ENCODE measurements around the gene LYRM2.

Gene LYRM2

DNA sequence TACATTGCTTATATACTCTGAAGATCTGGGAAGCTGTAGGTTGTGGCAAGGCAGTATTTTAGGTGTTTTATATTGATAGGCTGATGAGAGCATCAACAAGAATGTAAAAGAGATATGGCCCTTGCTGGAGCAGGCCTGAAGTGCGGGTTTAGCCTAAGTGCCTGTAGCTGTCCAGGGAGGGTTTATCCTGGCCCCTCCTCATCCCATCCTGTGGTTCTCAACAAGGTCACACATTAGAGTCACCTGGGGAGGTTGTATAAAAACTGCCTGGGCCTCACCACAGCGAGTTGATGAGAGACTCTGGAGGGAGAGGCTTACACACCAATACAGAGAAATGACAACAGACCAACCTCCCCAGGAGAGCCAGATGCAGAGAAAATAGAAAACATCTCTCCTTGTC, 48.4 kb downstream of the LYRM2 start:
- no peak for DNase-seq

DNA sequence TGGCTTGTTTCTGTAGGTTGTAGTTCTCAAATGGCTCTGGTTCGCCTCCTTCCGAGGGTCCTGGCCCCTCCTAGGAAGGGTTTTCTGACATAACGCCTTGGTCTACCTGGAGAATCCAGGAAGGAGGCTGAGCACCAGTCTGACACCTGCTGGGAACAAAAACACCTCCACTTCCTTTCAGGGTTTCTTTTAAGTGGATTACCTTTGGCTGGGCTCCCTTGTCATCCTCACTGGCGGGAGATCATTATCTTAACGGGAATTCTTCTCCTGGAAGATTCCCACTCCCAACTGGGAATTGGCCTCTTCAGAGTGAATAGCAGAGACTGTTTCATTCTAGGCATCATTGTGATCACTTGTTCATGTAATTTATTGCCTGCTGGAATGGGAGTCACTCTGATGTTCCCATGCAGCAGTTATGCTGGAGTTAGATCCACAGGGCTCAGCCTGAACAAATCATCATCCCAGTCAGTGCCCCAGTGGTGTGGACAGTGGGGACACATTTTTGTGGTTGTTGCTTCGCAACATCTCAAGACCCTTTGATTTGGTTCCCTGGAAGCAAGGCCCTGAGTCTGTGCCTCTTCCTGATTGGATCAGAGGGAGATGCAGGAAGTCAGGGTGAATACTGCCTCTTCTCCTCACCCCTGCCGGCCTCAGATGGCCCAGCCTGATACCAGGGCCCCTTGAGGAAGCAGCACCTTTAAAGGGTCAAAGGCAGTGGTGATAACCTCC, 49.1 kb downstream of the LYRM2 start:
- no peak for DNase-seq

DNA sequence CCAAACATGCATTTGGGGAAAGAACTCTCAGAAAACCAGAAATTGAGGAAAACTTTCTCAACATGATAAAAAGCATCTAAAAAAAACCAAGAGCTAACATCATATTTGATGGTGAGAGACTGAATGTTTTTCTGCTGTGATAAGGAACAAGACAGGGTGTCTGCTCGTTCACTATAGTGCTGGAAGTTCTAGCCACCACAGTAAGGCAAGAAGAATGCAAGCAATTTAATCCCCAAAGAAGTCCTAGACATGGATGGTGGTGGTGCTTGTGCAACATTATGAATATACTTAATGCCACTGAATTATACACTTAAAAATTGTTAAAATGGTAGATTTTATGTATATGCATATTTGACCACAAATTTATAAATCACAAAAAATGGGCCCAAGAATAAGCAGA, 53.4 kb downstream of the LYRM2 start:
- no peak for DNase-seq

DNA sequence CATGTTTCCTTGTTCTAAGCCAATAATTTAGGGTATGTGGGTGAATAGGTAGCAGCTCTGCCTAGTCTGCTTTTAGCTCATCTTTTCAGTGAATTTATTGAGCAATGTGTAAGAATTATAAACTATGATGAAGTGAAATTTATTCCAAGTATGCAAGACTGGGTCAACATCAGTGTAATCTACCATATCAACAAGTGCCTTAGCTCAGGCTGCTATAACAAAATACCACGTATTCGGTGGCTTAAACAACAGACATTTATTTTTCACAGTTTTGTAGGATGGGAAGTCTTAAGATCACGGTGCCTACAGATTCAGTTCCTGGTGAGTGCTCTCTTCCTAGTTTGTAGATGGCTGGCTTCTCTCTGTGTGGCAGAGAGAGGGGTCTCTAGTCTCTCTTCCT, 54.0 kb downstream of the LYRM2 start:
- DNase-seq: no peak

DNA sequence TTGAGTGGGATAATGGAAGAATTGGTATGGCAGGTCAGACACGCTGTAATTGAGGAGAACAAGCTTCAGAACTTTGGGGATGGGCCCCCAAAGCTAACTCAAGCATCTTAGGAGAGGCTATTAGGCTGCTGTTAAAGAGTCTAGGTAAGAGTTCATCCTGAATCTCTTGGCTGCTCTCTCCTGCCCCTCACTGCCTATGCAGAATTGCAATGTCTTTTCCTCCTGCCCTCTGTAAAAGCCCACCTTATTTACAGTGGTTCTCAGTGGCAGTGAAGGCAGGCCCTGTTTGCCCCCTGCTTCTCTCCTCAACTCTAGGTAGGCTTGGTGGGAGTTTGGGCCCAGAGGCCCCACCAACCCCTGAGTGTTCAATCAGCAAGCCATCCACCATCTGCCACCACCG, 55.0 kb downstream of the LYRM2 start:
- no peak for DNase-seq

DNA sequence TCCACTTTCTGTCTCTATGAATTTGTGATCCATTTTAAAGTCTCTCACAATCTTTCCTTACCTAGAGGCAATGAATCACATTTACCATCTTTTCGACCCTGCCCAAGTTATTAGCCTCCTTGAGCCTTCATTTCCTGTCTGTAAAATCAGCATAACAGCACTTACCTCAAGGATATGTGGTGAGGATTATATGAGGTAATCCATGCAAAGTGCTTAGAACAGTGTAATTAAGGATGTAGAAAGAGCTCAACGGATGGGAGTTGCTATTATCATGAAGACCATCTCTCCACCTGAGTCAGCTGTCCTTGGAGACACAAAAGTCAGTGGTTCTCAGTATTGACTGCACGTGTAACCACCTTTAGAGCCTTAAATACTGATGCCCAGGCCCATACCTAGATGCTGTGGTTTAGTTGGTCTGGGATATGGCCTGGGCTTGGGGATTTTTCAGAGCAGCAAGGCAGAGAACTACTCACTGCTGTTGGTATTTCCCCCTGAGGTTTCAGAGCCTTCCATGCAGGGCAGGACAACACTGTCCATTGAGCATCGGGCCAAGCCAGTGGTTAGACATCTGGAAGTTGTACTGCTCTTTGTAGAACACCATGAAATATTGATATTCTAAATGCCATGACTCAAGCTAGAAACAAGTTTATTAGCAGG, 55.8 kb downstream of the LYRM2 start:
- no peak for DNase-seq

DNA sequence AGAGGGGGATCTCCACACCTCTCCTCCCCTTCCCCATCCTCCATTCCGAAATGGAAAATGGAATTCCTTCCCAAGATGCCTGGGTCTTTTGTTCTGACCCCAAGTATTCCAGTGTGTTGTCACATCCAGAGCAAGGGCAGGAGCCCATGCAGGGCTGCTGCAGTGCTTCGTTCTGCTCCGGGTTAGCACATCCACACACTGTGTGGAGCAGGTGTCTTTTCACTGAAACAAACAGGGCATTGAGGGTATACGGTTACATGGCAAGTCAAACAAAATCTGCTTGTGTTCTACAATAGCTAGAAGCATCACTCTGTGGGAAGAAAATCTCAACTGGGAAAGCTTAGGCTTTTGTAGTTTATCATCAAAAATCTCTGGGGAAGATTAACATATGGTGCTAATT, 56.9 kb downstream of the LYRM2 start:
- DNase-seq: no peak

DNA sequence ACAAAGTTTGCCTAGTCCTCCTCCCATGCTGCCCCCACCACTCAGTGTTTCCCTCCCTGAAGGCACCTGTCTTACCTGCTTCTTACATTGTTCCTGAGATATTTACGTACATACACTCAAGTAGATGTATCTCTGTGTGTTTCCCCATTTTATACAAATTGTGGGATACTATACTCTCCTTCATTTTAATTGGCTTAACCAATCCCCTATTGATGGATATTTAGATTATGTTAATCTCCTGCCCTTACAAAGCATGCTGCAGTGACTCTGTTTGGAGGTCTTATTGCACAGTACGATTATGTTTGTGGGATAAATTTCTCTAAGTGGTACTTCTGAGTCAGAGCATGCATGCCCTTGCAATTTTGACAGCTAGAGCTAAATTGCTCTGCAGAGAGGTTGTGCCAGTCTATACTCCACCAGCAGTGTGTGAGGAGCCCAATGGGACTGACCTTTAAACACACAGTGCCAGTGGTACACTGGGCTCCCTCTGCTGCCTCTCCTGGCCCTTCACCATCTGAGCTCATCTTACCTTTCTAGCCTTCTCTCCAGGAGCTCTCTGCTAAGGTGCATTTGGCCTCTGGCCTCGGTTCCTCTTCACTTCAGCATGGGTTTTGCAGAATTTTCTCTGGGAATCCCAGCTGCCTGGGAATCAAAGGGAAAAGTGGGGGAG, 57.4 kb downstream of the LYRM2 start:
- DNase-seq: no peak

DNA sequence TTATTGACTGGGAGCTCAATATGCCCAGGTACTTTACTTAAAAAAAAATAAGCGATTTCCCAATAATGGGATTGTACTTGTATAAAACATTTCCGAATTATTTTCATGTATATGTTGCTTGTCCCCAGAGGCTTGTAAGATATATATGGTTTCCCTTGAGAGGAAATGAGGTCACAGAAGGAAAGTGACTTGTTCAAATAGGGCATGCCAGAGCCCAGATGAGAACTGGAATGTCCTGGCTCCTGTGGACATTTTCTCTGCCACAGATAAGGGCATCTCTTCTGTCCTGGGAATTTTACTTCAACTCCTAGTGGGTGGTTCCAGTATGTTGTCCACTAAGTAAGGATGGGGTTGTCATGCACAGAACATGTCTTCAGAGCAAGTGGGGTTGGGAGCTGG, 63.0 kb downstream of the LYRM2 start:
- DNase-seq: no peak

DNA sequence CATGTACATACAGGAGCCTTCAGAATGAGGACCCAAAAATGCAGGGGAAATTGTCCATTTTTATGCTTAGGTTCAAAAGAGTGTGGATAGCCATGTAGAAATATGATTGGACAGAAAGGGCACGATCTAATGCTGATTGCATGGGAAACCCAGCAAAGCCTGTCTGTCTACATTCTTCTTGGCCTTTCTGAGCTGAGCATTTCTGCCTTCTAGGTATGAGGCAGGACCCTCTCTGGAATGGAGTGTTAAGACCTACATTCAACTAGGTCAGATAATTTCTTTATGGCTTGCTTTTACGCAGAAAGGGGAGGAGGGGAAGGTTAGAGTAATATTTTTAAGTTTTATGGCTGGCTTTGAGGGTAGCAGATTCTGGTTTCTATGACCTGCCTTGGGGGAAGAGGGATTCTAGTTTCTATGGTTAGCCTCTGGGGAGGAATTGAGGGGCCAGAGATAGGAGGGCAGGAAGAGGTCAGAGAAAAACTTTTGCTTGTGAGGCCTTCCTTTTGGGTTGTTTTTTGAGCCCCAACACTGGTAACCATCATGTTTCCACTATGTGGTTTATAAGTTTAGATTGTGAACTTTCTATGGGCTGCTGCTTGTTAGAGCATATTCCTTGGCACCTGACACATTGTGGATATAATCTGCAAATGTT, 63.5 kb downstream of the LYRM2 start:
- no peak for DNase-seq

DNA sequence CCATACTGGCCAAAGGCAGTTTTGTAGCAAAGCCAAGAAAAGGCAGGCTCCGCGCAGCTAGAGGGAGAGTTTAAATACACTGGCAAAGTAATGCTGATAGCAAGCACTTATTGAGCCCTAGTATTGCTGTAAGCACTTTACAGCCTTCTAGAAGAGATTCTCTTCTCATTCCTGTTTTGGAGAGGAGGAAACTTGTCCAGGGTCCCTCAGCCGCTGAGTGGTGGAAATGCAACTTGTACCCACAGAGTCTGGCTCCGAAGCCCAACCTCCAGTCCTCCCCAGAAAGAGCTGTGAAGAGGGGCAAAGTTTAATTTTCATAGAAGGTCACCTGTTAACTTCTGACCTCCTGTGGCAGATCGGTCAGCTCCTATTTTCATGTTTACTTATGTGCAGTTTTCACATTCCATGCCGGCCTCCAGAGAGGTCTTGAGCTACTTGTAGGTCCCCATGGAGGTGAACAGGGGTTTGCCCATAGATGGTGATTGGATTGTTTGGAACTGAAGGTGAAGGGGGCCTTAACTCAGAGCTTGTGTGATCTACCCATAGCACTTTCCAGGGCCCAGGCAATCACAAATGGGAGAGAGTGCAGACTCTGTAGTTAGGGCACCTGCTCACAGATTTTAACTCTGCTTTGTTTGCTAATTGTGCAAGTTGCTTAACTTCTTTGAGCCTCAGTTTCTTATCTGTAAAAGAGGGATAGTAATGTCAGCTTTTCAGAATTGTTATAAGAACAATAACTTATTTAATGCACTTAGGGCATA, 70.7 kb downstream of the LYRM2 start:
- DNase-seq: no peak

DNA sequence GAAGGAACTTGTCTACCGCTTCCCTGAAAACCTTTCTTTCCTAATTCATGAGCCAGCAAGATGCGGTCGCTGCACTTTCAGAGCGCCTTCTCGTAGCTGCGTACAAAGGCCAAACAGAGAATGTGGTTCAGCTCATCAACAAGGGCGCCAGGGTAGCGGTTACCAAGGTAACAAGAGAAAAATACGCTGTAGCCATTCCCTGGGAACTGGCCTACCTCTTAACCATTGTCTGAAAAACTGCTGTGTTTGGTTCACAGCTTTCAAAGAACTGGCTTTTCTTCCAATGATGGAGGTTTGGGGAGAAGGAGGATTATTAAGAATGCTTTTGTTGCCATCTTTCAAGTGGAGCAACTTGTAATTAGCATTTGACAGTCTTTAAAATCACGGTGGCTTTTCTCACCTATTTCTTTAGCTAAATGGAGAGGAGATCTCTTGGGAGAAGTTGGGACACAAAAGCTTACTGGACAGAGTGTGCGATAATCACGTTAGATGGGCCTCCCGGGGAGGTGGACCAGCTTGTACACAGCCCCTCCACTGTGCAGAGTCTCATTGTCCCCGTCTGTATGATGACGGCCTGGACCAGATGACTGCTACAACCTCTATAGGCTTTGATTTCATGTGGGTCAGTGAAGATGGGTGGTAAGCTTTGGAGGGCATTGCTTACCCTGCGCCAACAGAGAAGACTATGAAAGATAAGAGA, 71.5 kb downstream of the LYRM2 start:
- no peak for DNase-seq

DNA sequence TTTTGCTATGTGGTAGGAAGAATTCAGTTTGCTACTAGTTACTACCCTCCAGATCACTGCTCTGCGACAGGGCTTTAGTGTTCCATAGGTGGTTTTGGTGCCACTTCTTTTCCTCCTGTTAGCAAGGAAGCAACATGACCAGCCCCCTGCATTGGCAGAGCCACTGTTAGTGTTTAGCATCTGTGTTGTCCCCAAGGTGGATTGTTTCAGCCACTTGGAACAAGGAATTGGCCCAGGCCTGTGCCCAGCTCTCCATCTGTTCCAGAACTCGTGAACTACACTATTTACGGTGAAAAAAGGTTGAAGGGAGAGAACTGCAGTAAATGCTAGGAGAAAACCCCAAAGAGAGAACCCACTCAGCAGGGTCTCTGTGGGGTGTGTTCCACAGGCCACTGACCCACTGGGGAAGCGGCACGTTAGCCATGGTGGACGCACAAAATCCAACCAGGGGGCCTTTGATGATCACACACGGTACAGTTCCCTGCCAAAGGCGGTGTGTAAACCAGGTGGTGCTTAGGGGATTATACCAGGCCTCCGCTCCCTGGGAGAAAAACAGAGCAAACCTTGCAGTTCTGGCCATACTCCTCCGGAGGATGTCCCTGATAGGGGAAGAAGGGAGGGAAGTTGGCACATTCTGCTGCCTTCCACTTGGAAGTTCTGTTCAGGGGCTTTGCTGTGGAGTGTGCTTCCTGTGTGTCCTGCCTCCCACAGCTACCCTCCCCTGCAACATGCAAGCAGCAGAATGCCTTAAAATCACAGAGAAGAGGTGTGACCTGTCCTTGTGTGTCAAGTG, 72.3 kb downstream of the LYRM2 start:
- DNase-seq: no peak

DNA sequence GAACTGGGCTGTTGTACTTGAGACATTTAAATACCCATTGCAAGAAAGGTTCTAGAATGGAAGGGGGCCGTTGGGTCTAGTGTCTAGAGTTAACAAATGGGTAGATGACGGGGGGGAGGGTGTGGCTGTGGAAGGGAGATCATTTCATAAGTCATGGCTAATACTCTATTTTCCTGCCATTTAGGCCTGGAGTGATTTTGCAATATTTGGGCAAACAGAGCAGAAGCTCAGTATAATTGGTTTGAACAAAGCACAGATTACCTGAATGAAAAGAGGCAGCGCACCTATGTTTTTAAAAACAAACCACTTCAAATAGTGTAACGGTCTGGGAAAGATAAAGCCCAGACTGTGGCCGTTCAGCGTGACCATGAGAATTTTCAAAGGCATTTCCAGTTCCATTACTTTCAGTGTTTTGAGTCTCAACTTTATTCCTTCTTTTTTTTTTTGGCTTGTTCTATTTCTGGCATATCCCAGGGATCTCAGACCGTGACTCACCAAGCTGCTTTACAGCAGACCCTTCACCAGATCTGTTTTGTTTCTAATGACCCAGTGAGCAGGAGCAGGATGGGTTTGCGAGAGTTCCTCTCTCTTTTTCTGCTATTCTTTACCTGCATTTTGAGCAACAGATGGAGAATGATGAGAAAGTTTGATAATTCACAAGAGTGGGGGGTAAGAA, 73.7 kb downstream of the LYRM2 start:
- DNase-seq: no peak

DNA sequence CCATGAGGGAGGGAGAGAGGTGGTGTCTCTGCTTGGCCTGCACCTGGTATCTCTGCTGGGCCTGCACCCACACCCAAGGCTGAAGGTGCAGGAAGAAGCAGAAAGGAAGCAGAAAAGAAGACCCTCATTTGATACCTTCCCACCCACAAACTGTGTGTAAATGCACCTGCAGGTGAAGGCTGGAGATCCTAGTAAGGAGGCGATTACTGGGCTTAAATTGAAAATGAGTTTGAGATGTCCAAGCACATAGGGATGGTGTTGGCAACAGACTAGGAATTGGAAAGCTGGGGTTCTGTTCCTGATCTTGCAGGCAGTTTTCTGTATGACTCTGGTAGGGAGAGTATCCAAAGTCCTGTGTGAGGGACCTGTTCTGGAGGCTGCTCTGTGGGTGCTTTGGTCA, 74.7 kb downstream of the LYRM2 start:
- no peak for DNase-seq

DNA sequence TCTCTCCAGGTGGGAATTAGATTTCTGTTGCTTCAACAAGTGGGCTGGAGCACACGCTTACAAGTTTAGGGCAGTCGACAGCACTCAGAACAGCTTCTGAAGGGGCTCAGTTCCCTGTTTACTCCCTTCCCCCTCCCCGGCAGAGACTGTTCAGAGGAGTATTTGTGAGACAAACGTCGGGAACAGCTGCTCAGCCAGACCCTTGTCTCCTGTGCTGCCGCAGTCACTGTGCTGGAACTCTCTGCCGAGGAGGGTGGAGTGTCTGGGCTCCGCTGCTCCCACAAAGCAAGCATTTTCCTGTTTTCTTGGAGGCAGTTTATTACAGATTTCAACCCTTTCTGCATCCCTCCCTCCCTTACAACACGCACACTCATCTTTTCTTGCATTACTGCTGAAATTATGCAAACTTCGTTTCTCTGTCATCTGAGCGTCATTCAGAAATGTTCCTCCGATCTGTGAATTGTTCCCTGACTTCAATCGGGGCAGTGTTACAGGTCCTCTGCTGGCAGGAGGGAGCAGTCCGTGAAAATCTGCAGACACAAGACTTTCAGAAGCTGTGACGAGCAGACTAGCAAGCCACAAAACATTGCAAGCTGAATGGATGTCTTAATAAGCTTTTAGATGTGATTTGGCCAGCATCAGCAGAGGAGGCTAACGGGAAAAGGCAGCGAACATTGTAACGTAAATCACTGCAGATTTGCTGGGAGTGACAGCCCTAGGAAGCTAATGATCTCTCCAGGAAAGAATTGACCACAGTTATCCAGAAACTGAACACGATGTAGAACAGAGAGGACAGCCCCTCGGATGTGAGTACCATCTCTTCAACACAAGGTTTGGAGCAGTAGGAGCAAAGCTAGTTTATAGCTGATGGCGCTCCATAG, 76.2 kb downstream of the LYRM2 start:
- DNase-seq: no peak

DNA sequence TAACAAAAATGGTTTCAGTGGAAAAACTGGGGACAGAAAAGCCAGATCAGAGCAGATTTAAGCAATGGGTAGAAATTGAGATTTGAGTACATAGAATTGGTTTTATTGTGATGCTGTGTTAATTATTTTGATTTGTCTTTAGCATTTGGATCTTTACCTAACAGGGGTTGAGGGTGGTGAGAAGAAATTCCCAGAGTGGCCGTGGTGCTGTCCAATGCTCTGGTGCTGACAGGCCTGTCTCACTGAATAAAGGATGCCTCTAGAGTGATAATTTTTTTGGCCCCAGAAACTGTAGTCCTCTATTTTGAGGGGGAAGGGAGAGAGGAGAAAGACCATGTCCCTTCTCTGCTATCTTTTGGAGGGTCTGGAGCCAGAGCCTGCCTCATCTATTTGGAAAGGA, 79.1 kb downstream of the LYRM2 start:
- DNase-seq: no peak

DNA sequence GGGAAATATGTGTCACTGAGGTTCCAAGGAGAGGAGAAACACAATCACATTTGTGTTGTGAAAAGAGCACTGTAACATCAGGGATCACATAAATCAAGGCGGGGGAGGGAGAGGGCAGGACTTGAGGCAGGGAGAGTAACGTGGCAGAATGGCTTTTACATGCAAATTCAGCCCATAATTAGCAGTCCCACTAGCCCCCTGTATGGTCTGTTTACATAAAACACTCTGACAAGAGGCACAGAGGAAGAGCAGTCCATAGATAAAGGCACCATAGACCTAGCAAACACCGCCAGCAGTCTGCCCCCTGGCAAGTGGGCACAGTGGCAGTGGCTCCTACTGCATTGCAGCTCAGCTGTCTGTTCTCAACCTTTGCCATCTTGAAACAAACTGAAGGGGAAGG, 82.7 kb downstream of the LYRM2 start:
- DNase-seq: no peak

DNA sequence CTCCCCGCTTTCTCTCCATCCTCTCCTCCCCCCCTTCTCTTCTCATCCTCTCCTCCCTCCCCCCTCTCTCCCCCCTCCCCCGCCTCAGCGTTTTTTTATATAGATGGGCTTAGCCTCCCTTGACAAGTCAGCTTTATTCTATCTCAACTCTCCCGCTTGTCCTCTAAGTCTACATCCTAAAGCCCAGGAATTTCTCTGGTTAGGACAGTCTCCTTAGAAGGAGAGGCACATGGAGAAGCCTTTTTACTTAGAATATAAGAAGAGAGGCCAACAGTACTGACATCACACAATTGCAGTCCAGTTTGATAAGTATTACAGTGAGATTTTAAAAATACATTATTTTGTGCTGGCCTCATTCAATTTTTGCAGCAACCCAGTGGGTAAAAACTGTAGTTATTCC, 83.5 kb downstream of the LYRM2 start:
- no peak for DNase-seq

DNA sequence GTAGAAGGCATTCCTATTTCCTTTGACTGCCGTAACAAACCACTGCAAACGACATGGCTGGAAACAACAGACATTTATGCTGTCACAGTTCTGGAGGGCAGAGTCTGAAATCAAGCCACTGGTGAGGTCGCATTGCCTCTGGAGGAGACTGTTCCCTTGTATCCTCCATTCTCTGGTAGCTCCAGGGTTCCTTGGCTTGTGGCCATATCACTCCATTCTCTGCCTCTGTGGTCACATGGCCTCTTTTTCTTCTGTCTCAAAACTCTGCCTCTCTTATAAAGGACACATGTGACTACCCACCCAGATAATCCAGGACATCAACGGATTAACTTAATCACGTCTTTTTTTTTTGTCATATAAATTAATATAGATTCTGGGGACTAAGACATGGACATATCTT, 84.4 kb downstream of the LYRM2 start:
- no peak for DNase-seq
